GM19397 (cell line): ENCODE results near the gene APLNR.
A peak's percentile ranks its signal among the peaks of the same experiment; 100 is the strongest.
"Not testable (repeated sequence)": the region's sequence is repeated elsewhere in the genome, so short reads cannot be mapped to it uniquely, and the experiment has no call there.

ENCODE experiments used
- ATAC-seq: cut with Tn5 transposase; IDR thresholded peaks from one replicate; pipeline ENCODE4 v1.9.1; 2021; ENCODE audit warnings: mild to moderate bottlenecking, moderate library complexity; ENCODE audit not compliant: unreplicated experiment

The APLNR gene

GRCh38 chr11:57237204-57237681 lies at the start of gene APLNR:
APLNR (minus strand) TSS chr11:57237250; CDS start chr11:57237004, 246 bp downstream.
- ATAC-seq: no peak

DNA sequence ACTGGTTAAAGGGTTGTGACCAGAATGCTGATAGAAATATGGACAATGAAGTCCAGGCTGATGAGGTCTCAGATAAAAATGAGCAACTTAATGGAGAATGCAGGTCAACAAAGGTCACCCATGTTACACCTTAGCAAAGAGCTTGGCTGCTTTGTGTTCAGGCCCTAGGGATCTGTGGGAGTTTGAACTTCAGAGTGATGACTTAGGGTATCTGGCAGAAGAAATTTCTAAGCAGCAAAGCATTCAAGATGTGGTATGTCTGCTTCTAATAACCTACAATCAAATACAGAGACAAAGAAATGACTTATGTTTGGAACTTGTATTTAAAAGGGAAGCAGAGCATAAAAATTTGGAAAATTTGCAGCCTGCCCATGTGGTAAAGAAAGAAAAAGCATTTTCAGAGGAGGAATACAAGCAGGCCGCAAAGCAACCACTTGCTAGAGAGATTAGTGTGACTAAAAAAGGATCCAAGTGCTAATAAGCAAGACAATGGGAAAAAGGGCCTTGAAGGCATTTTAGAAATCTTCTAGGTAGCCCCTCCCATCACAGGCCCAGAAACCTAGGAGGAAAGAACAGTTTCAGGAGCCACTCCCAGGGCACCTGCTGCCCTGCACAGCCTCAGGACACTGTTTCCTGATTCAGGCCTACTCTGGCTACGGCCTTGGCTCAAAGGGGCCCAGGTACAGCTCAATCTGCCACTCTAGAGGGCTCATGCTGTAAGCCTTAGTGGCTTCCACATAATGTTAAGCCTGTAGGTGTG lies 46.4 kb upstream of the APLNR start:
- no peak for ATAC-seq

DNA sequence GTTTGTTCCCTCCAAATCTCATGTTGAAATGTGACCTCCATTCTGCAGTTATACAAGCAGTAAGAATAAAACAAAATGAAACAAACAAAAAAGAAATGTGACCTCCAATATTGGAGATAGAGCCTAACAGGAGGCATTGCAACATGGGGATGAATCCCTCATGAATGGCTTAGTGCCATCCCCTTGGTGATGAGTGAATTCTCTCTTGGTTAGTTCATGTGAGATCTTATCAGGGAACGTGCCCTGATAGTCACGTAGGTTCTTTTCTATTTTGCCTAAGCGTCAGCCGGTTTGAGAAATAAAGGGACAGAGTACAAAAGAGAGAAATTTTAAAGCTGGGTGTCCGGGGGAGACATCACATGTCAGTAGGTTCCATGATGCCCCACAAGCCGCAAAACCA lies 44.5 kb upstream of the APLNR start:
- ATAC-seq: not testable (repeated sequence)

DNA sequence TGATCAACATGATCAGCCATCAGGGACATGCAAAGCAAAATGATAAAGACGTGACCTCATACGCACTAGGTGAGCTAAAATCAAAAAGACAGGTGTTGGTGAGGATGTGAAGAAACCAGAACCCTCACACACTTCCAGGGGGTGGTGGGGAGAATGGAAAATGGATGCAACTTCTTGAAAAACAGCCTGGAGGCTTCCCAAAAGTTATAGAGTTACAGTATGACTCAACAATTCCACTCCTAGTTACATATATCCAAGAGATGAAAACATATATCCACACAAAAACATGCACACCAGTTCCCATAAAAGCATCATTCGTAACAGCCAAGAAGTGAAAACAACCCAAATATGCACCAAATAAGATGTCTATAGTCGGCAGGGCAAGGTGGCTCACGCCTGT lies 42.1 kb upstream of the APLNR start:
- ATAC-seq: no peak

DNA sequence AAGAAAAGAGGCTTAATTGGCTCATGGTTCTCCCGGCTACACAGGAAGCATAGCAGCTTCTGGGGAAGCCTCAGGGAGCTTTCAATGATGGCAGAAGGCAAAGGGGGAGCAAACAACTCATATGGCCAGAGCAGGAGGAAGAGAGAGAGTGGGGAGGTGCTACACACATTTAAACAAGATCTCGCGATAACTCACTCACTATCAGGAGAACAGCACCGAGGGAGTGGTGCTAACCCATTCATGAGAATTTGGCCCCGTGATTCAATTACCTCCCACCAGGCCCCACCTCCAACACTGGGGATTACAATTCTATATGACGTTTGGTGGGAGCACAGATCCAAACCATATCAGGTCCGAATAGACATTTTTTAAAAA lies 41.7 kb upstream of the APLNR start:
- no peak for ATAC-seq

DNA sequence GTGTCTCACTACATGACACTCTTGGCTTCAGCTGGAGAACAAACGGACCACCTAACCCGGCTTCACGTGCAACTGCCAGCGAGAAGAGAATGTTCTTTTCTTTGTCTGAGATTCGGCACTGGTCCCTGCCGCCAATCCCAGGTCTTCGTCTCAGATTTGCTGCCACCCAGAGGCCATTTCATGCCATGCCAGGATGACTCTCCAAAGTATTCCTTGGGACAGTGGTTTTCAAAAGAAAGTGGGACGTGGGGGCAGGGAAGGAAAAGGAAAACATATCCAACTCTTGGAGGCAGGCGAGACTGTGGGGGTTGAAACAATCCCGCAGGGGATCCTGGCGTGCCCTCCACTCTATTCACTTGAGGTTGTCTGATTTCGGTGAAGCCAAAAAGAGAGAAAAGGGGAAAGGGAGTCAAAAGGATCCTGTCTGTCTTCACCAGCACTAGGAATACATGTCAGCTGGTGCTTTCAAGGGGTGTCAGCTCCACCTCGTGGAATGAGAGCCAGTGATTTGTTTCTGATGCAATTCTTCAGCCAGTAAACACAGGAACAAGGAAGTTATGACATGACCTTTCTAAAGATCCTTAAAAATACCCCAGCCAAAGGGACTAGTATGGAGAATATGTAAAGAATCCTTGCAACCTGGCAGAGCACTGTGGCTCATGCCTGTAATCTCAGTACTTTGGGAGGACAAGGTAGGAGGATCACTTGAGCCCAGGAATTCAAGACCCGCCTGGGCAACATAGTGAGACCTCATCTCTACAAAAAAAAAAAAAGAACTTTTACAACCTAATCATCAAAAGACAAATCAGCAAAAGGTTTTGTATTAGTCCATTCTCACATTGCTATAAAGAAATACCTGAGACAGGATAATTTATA lies 41.0 kb upstream of the APLNR start:
- peak; percentile 67 for ATAC-seq

DNA sequence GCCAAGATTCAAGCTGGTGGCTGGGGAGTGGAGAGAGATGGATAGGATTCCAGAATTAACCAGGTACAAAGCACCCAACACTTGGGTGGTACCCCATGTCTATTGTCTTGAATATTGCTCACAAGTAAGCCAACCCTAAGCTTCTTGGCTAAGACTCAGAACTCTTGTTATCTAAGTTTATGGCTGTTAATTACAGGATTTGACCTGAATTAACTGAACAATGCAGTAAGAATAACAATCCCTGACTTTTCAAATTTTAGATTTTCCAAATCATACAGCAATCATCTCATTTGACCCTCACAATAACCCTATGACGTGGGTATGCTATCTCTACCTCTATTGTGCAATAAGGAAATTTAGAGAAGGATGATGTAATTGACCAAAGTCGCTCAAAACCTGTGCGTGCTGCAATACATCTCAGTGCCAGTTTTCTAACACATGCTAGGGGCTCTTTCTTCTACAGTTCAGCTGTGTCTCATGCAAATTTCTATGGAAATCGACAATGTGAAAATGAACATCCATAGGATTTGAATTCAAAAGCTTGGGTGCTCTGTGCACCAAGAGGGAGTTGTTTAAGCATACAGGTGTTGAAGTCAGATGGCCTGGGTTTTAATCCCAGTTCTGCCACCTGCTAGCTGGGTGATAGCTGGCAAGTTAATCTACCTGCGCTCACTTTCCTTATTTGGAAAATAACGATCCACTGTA lies 40.1 kb upstream of the APLNR start:
- no peak for ATAC-seq

- ATAC-seq: no peak
Measured at GRCh38 chr11:57276169-57276970, 39.3 kb upstream of the APLNR start.

GRCh38 chr11:57275582-57275981 lies 38.5 kb upstream of the APLNR start:
- ATAC-seq: no peak

GRCh38 chr11:57274904-57275498 lies 38.0 kb upstream of the APLNR start:
- ATAC-seq: no peak

- ATAC-seq: no peak
Measured at GRCh38 chr11:57273448-57274058, 36.5 kb upstream of the APLNR start.

- ATAC-seq: no peak
Measured at GRCh38 chr11:57269571-57270021, 32.5 kb upstream of the APLNR start.

DNA sequence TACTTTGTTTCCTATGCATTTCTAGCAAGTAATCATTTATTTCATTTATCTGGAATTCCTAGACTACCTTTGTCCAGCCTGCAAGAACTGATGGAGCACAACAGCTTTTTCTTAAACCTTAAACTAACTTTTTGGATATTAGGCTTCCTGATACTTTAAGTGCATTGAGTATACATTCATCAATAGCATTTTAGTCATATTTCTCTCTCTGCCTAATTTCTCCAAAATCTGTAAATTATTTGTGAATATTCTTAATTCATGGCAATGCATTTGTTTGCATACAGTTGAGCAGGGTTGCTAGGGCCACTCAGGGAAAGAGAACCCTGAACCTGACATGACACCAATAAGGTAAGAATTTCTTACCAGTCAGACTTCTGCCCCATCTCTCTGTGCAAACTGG lies 29.1 kb upstream of the APLNR start:
- no peak for ATAC-seq

DNA sequence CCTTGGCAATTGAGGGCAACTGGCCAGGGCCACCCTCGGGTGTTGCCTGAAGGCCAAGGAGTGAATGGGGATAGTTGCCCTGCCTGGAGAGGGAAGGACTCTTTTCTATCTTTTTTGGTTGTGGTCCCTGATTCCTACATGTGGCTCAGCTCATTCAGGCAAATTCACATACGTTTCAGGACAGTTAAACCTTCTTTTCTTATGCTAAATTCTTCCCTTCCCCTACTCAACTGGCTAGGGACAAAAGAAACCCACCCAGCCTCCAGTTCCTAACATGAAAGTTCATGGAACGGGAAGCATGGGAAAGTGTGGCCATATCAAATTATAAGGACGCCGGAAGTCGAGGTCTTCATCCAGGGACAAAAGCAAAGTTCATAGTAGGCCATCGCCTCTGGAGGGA lies 26.3 kb upstream of the APLNR start:
- no peak for ATAC-seq

DNA sequence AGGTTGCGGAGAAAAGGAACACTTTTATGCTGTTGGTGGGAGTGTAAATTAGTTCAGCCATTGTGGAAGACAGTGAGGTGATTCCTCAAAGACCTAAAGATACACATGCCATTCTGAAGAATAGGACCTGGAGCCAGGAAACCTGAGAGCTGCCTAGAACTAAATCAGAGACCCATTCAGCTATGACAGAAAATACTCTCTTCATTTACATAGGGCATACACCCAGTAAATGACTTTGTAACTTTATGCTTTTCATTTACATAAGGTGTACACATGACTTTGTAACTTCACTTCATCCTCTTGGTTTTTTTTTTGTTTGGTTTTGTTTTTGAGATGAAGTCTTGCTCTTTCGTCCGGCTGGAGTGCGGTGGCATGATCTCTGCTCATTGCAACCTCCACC lies 25.1 kb upstream of the APLNR start:
- ATAC-seq: no peak

DNA sequence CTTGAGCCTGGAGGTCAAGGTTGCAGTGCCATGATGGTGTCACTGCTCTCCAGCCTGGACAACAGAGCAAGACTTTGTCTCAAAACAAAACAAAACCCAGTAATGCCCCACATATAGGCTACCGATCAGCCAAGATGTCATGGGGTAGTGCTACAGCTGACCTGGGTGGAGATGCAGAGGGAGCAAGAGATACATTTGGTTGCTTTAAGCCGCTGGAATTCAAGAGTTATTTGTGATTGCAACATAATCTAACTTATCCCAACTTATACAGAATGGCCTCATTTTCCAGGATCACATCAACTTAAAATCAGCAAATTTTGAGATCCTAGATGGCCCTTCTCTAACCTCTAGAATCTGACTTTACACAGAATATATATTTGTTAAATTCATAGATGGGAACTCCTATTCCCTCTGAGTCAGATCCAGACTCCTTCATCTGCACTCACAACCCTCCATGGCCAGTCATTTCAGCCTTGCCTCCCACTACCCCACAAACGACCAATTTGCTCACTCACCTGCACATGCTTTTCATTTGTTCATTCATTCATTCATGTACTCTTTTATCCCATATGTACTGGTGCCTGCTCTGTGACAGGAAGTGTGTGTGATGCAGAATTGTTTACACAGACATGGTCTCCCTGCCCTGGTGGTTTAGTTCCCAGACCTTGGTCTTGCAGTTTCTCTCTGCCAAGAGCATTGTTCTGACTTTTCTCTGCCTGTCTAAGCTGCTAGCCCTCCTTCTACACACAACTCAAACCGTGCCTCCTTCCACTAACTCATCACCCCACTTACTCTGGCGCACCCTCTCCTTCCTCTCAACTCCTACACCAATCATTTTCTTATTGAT lies 24.1 kb upstream of the APLNR start:
- ATAC-seq: no peak

DNA sequence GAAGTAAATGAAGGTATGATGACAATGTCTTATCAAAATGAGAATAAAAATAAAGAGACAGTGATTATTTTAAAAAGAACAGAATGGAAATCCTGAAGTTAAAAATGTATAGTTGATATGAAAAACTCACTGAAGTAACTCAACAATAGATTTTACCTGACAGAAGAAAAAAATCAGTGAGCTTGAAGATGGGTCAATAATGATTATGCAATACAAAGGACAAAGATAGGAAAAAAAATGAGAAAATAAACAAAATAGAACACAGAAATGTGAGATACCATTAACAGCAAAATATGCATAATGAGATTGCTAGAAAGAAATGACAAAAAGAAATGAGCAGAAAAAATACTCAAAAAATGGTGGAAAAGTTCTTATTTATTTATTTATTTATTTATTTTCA lies 19.1 kb upstream of the APLNR start:
- no peak for ATAC-seq

DNA sequence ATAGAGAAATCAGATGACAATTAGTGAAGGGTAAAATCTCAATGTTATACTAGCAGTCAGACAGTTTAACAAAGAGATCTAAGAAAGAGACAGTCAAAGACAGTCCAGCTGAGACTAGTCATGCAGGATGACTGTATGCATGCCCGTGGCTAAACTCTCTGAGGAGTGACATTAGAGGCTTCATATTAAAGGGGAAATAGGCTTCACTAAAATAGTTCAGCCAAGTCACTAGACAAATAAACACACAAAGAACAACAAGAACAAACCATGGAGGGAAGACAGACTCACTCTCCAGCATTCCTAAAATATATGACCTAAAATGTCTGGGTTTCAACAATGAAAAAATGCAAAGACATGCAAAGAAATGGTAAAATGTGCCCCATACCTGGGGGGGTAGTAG lies 18.6 kb upstream of the APLNR start:
- ATAC-seq: no peak

DNA sequence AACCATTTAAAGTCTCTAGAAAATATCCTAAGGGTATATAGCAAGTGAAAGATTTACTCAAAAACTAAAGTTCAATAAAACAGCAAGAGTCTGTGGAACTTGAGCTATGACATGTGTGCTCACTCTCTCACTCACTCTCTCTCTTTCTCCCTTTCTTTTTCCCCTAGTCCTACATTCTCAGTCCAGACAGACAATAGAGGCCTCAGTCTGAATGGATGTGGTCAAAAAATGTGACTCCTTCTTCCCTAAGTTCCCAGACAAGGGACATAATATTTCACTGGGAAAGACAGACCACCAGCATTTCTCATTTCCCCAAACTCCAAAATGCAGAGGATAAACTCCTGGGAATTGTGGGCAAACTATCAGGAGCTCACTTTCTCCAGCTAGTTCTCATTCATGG lies 17.6 kb upstream of the APLNR start:
- no peak for ATAC-seq
